ENCODE data around the gene RPA3. TPM values are rescaled to one million over a fixed set of nuclear protein-coding genes. Genes with fewer than 3 reads are reported as not detected.

The RPA3 gene
- total and polyA plus RNA-seq, 2 donors (not counting 3 experiments of a cell fraction or from before 2014, with no cell fraction given), result 15.6 to 34.4 TPM

GRCh38 chr7:7703427-7703826 lies 15.0 kb downstream of the RPA3 start:
- H3K9me3 ChIP-seq (replicated peaks; ENCODE audit: control insufficient read depth, insufficient read depth, low read length), result no peaks in the 10 kb centered on the region
- ChIA-PET POLR2A (no interaction called here), CTCF (interaction anchor here (2.7 kb wide), 1 partner anchor 22 kb away, joined by 14 read pairs; no protein-coding TSS in a partner anchor)
- no peaks in the 10 kb centered on the region for H3K79me2 ChIP-seq (ENCODE audit: control insufficient read depth, insufficient read depth, low read length)
- DNase-seq (ENCODE audit: low read depth, low spot score), result no peak
- no peak overlapping the region for H2AFZ ChIP-seq (ENCODE audit: low read depth, low read length)
- dilution Hi-C loops (cut with MboI; ENCODE audit: extremely low pct_ligation_motif_present, low sequenced_read_pairs) (no loop called here), intact Hi-C loops (cut with micrococcal nuclease) (no loop called here)
- H3K9me1 ChIP-seq (replicated peaks; ENCODE audit: control insufficient read depth, extremely low read depth, insufficient read depth, low read length), result no peaks in the 10 kb centered on the region
- FAIRE-seq, result no peak
- H3K9ac ChIP-seq (replicated peaks; ENCODE audit: extremely low read depth, insufficient read depth, low read length), result no peak overlapping the region
- TF ChIP-seq CTCF (IDR thresholded peaks at IDR 0.05; ENCODE audit: extremely low read depth in 1 of 2, insufficient read depth in 1 of 2, low read depth in 1 of 2, low read length in 2 of 2) (no peak), EZH2 (IDR thresholded peaks at IDR 0.05; ENCODE audit: borderline replicate concordance, low read depth, low read length, severe bottlenecking) (no peak), POLR2A (IDR thresholded peaks at IDR 0.05; ENCODE audit: low read depth, low read length) (no peak), FOS (IDR thresholded peaks at IDR 0.05; ENCODE audit: borderline replicate concordance, insufficient read depth, low read length) (no peak), POLR2AphosphoS5 (IDR thresholded peaks at IDR 0.05; ENCODE audit: insufficient read depth, low read depth, low read length) (no peak), MYC (IDR thresholded peaks at IDR 0.05; ENCODE audit: low read depth, low read length) (no peak)
- H3K4me2 ChIP-seq (ENCODE audit: insufficient read depth, low read length), result no peak overlapping the region
- no peaks in the 10 kb centered on the region for H4K20me1 ChIP-seq (replicated peaks; ENCODE audit: control insufficient read depth, extremely low read depth, insufficient read depth, low read length)
- BruUV-seq (replicated peaks), result no TSS peak
- no peak overlapping the region for H3K27ac ChIP-seq (ENCODE audit: insufficient read depth, low read depth, low read length)
- H3K4me3 ChIP-seq (replicated peaks in 1 of 3; ENCODE audit: insufficient read depth in 1 of 3, low read depth in 1 of 3, low read length in 3 of 3), result no peak overlapping the region
- no peaks in the 10 kb centered on the region for H3K27me3 ChIP-seq (ENCODE audit: control insufficient read depth in 2 of 2, insufficient read depth in 2 of 2, low read length in 2 of 2)
- no peaks in the 10 kb centered on the region for H3K4me1 ChIP-seq (ENCODE audit: control insufficient read depth, extremely low read depth, insufficient read depth, low read length)
- no peaks in the 10 kb centered on the region for H3K36me3 ChIP-seq (ENCODE audit: control insufficient read depth in 2 of 2, extremely low read depth in 1 of 2, insufficient read depth in 2 of 2, low read length in 2 of 2)

GRCh38 chr7:7702826-7703225 lies 15.6 kb downstream of the RPA3 start:
- dilution Hi-C loops (cut with MboI; ENCODE audit: extremely low pct_ligation_motif_present, low sequenced_read_pairs), result no loop called here
- Histone ChIP-seq H3K4me1 (ENCODE audit: control insufficient read depth, extremely low read depth, insufficient read depth, low read length) (no peaks in the 10 kb centered on the region), H3K4me3 (replicated peaks in 1 of 3; ENCODE audit: insufficient read depth in 1 of 3, low read depth in 1 of 3, low read length in 3 of 3) (no peak overlapping the region), H3K79me2 (ENCODE audit: control insufficient read depth, insufficient read depth, low read length) (no peaks in the 10 kb centered on the region), H3K9me3 (replicated peaks; ENCODE audit: control insufficient read depth, insufficient read depth, low read length) (no peaks in the 10 kb centered on the region), H3K27me3 (ENCODE audit: control insufficient read depth in 2 of 2, insufficient read depth in 2 of 2, low read length in 2 of 2) (no peaks in the 10 kb centered on the region), H3K27ac (ENCODE audit: insufficient read depth, low read depth, low read length) (no peak overlapping the region), H3K36me3 (ENCODE audit: control insufficient read depth in 2 of 2, extremely low read depth in 1 of 2, insufficient read depth in 2 of 2, low read length in 2 of 2) (no peaks in the 10 kb centered on the region), H3K9ac (replicated peaks; ENCODE audit: extremely low read depth, insufficient read depth, low read length) (no peak overlapping the region), H3K4me2 (ENCODE audit: insufficient read depth, low read length) (no peak overlapping the region), H3K9me1 (replicated peaks; ENCODE audit: control insufficient read depth, extremely low read depth, insufficient read depth, low read length) (no peaks in the 10 kb centered on the region), H4K20me1 (replicated peaks; ENCODE audit: control insufficient read depth, extremely low read depth, insufficient read depth, low read length) (no peaks in the 10 kb centered on the region), H2AFZ (ENCODE audit: low read depth, low read length) (no peak overlapping the region)
- TF ChIP-seq FOS (IDR thresholded peaks at IDR 0.05; ENCODE audit: borderline replicate concordance, insufficient read depth, low read length) (no peak), GATA2 (IDR thresholded peaks at IDR 0.05; ENCODE audit: insufficient read depth, insufficient read length, low read depth, low read length) (no peak), POLR2AphosphoS5 (IDR thresholded peaks at IDR 0.05; ENCODE audit: insufficient read depth, low read depth, low read length) (no peak)
- CTCF ChIA-PET, result interaction anchor here (0.6 to 2.7 kb wide), 2 partner anchors 9 to 22 kb away, joined by 3 to 14 read pairs; no protein-coding TSS in a partner anchor
- intact Hi-C loops (cut with micrococcal nuclease), result no loop called here
- FAIRE-seq, result no peak
- no peak for DNase-seq (ENCODE audit: low read depth, low spot score)
- POLR2A ChIA-PET, result no interaction called here
- no TSS peak for BruUV-seq (replicated peaks)
